SK-N-SH (cell line): ENCODE results near the gene ZSCAN18.

Experiments used
- GABPA ChIP-seq: IDR thresholded peaks from 2 replicates; pipeline ENCODE4 v1.4.0; 2012; ENCODE audit warnings: low read depth, mild to moderate bottlenecking
- NRF1 ChIP-seq: IDR thresholded peaks from 2 replicates; pipeline ENCODE4 v1.6.1; 2012; ENCODE audit warnings: low read depth, mild to moderate bottlenecking, low read length

GRCh38 chr19:58123354-58123753 lies 25.3 kb upstream of the ZSCAN18 start:
- no peak for TF ChIP-seq GABPA
- no peak for TF ChIP-seq NRF1
